Measurements from ENCODE around the gene SUCLA2.

DNA sequence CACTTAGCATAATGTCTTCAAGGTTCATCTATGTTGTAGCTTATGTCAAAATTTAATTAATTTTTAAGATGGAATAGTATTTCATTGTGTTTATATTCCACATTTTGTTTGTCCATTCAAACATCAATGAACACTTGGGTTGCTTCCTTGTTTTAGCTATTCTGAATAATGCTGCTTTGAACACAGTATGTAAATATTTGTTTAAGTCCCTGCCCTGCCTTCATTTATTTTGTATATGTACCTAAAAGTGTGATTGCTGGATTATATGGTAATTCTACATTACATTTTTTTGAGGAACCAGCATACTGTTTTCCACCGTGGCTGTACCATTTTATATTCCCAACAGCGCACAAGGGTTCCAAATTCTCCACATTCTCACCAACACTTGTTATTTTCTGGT, 17.6 kb upstream of the SUCLA2 start:
- TF ChIP-seq POLR2A (IDR thresholded peaks at IDR 0.05) (no peak), CTCF (IDR thresholded peaks at IDR 0.05) (no peak)

All from testis (tissue), 2 donors.